H1 (cell line): ENCODE measurements around the gene ZNF500. TPM values are rescaled to one million over a fixed set of nuclear protein-coding genes. Genes with fewer than 3 reads are reported as not detected.

Experiments
- CTBP2 ChIP-seq: IDR thresholded peaks from 2 replicates; pipeline ENCODE4 v1.7.0; 2011; ENCODE audit warnings: borderline replicate concordance, mild to moderate bottlenecking, moderate library complexity, mixed read lengths, low read length; ENCODE audit not compliant: insufficient read depth, insufficient read length
- EZH2 ChIP-seq: fragments of 200-600 bp; sonication (generic); IDR thresholded peaks from 2 replicates; pipeline ENCODE4 v1.7.1; 2012; ENCODE audit warnings: low read depth, mild to moderate bottlenecking, moderate library complexity, low read length, inconsistent platforms; ENCODE audit not compliant: severe bottlenecking
- KDM1A ChIP-seq: fragments of 200-600, 300-600 bp; sonication (generic); IDR thresholded peaks from 2 replicates; pipeline ENCODE4 v1.7.1; 2016; ENCODE audit warnings: mild to moderate bottlenecking, low read length, borderline replicate concordance
- PHF8 ChIP-seq: fragments of 200-600 bp; sonication (generic); conservative IDR thresholded peaks from 2 replicates; pipeline ENCODE4 v1.7.1; 2012; ENCODE audit warnings: low read depth, mild to moderate bottlenecking, inconsistent platforms, low read length, moderate library complexity
- POLR2AphosphoS5 ChIP-seq: IDR thresholded peaks from 2 replicates; pipeline ENCODE4 v1.6.1; 2011; ENCODE audit warnings: low read depth, low read length
- SP4 ChIP-seq: IDR thresholded peaks from 2 replicates; pipeline ENCODE4 v1.6.1; 2012; ENCODE audit warnings: low read length, inconsistent platforms
- TEAD4 ChIP-seq: IDR thresholded peaks from 2 replicates; pipeline ENCODE4 v1.6.1; 2012; ENCODE audit warnings: low read depth, low read length, inconsistent platforms, mixed read lengths
- polyA plus RNA-seq, 7 experiments: library from polyadenylated mRNA; depleted of rRNA in 3 of 7; stranded (reverse) in 5 of 7; unstranded in 2 of 7; fragments of >200 nt in 5 of 7; fragments of 200-250 nt in 2 of 7; gene quantifications; 1 replicate in 5 of 7; 2 replicates in 1 of 7; 4 replicates in 1 of 7; pipeline versions ENCODE4 v1.2.1 to v1.2.3, GENCODE V29; 2011 to 2013; ENCODE audit warnings: missing spikeins in 2 of 7, mixed read lengths in 2 of 7
- total RNA-seq: library from RNA; stranded (reverse); fragmentation: NEBNext Ultra II Directional; extraction: Animal tissue kit (Norgen Biotek cat#: 25700); gene quantifications from 2 replicates; pipeline ENCODE4 v1.2.1, GENCODE V29; 2021

Gene ZNF500
- total and polyA plus RNA-seq, 2 of the 8 experiments (the other 6 are each of a cell fraction or from before 2014, with no cell fraction given) = 10.3 to 10.4 TPM

- no peak for TF ChIP-seq SP4
- no peak for TF ChIP-seq TEAD4
- no peak for TF ChIP-seq POLR2AphosphoS5
- no peak for TF ChIP-seq EZH2
- TF ChIP-seq CTBP2 = no peak
- no peak for TF ChIP-seq KDM1A
- TF ChIP-seq PHF8 = no peak
- TF ChIP-seq, all 59 proteins: peak for 0
Observed at GRCh38 chr16:4746215-4746614, 20.7 kb downstream of the ZNF500 start (continued).
